Astrocyte (in vitro differentiated cells and primary cell): ENCODE results near the gene CBY1.

Experiments
- CTCF ChIP-seq: IDR thresholded peaks from 2 replicates; pipeline ENCODE4 v1.5.1; 2011; ENCODE audit warnings: low read depth, mild to moderate bottlenecking, inconsistent platforms, low read length, moderate library complexity; ENCODE audit not compliant: insufficient read depth
- EZH2 ChIP-seq: IDR thresholded peaks from 2 replicates; pipeline ENCODE4 v1.6.1; 2012; ENCODE audit warnings: mild to moderate bottlenecking, low read length, inconsistent platforms; ENCODE audit not compliant: insufficient read depth

- no peak for TF ChIP-seq EZH2
- TF ChIP-seq CTCF, result no peak
Observed at GRCh38 chr22:38712486-38713207, 56.2 kb downstream of the CBY1 start.
